ENCODE measurements around the gene FIS1.

The FIS1 gene

DNA sequence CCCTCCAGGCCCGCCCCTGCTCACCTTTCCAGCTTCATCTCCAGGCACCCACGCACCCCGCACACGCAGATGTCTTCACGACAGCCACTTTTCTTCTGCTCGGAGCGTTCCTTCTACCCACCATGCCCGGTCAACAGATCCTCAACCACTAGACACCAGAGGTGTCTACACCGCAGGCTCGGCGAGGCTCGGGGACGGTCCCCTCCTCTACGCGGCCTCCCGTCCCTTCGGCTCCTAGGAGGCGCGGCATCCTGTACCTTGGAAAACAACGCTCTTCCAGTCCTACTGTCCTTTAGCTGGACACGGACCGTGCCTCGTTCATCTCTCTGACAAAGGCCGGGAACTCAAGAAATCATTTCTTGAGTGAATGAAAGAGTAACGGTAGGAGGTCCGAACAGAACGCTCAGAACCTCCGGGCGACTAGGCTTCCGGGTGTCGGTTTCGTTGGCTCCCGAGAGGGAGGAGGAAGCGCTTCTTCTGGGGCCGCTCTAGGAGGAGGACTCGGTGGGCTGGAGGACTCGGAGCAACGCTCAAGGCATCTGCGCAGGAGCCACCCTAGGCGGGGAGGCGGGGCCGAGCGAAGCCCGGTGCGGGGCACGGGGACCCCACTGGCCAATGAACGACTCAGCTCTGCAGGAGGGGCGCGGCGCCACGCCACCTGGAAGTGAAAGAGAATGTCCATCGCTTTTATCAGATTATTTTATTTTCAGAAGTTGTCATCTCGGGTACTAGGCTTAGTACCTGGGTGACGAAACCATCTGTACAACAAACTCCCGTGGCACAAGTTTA is 7.2 kb upstream of the FIS1 start:
- TF ChIP-seq, protein P1, sequence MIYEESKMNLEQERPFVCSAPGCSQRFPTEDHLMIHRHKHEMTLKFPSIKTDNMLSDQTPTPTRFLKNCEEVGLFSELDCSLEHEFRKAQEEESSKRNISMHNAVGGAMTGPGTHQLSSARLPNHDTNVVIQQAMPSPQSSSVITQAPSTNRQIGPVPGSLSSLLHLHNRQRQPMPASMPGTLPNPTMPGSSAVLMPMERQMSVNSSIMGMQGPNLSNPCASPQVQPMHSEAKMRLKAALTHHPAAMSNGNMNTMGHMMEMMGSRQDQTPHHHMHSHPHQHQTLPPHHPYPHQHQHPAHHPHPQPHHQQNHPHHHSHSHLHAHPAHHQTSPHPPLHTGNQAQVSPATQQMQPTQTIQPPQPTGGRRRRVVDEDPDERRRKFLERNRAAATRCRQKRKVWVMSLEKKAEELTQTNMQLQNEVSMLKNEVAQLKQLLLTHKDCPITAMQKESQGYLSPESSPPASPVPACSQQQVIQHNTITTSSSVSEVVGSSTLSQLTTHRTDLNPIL (CRISPR knock-in tag; IDR thresholded peaks at IDR 0.05; ENCODE audit: low read depth) = no peak
- TF ChIP-seq TSHZ2 (CRISPR knock-in tag; IDR thresholded peaks at IDR 0.05) = 0 out of 2 replicates have a peak, but pooled peaks have one; percentile 48
- peak; percentile 100 for ATAC-seq

DNA sequence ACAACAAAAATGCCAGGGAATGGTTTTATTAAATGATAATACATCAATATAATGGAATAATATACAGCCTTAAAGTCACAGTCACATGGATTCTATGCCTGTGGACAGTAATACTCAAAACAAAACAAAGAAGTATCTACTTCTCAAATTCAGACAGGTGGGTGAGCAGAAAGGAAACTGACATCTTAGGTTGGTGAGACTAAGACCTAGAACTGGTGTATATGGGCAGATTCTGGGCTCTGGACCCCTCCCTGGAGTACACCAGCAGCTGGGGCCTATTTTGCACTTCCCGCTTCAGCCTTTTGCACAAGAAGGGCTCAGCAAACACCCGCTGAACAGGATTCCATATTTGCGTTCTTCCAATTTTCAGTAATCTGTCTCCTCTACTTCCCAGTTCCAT is 5.4 kb upstream of the FIS1 start:
- ATAC-seq = no peak
- TF ChIP-seq OSR1 (CRISPR knock-in tag; IDR thresholded peaks at IDR 0.05) (no peak), ZFP30 (CRISPR knock-in tag; IDR thresholded peaks at IDR 0.05) (no peak), ZNF70 (CRISPR knock-in tag; IDR thresholded peaks at IDR 0.05) (no peak), ARNTL (CRISPR knock-in tag; IDR thresholded peaks at IDR 0.05; ENCODE audit: borderline replicate concordance, low read depth) (no peak), RARB (CRISPR knock-in tag; IDR thresholded peaks at IDR 0.05) (no peak), TSHZ2 (CRISPR knock-in tag; IDR thresholded peaks at IDR 0.05) (no peak), SNAI2 (CRISPR knock-in tag; IDR thresholded peaks at IDR 0.05) (no peak), ZFP3 (CRISPR knock-in tag; IDR thresholded peaks at IDR 0.05) (no peak), PATZ1 (CRISPR knock-in tag; IDR thresholded peaks at IDR 0.05; ENCODE audit: borderline replicate concordance) (no peak), ZC3H10 (CRISPR knock-in tag; IDR thresholded peaks at IDR 0.05) (no peak), PPARA (CRISPR knock-in tag; IDR thresholded peaks at IDR 0.05; ENCODE audit: borderline replicate concordance) (no peak)
- TF ChIP-seq, protein P1 (CRISPR knock-in tag; IDR thresholded peaks at IDR 0.05; ENCODE audit: low read depth) = no peak

DNA sequence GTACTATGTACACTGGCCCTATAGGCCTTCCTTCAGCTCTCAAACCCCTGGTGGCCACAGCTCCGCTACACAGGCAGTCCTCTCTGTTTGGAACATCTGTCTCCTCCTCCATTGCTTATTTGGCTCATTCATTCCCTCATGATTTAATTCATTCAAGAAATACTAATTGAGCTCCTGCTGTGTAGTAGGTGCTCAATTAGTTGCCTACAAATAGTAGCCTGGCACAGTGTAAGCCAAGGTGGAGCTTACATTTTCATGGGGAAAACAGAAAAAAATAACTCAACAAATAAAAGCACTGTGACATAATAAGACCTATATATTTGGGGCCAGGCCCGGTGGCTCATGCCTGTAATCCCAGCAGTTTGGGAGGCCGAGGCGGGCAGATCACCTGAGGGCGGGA is 3.4 kb upstream of the FIS1 start:
- no peak for ATAC-seq
- no peak for TF ChIP-seq ISL1 (CRISPR knock-in tag; IDR thresholded peaks at IDR 0.05)
- no peak for TF ChIP-seq BACH2 (CRISPR knock-in tag; IDR thresholded peaks at IDR 0.05; ENCODE audit: borderline replicate concordance)
- no peak for TF ChIP-seq ZNF565 (CRISPR knock-in tag; conservative IDR thresholded peaks at IDR 0.05; ENCODE audit: low read depth)
- TF ChIP-seq ARNTL (CRISPR knock-in tag; IDR thresholded peaks at IDR 0.05; ENCODE audit: borderline replicate concordance, low read depth) = no peak
- TF ChIP-seq SNAI2 (CRISPR knock-in tag; IDR thresholded peaks at IDR 0.05) = no peak

DNA sequence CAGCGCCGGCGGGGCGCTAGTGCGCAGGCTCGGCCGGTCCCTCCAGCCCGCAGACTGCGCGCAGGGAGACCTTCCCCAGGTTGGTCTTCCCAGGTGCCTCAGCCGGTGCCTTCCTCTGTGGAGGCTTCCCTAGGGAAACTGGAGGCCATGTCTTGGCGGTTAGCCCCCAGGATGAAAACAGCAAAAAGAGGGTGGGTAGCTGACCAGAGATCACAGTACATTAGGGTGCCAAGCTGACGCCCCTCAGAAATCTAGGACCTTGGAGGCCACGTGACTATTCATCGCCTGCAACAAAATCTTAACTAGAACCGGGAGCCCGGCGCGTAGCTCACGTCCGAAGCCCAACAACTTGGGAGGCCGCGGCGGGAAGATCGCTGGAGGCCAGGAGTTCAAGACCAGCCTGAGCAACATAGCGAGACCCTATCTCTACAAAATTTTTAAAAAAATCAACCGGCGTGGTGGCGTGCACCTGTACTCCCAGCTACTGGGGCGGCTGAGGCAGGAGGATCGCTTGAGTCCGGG is 327 bp upstream of the FIS1 start:
- ATAC-seq = no peak; the same call in 1 of the 3 replicates
- TF ChIP-seq RARB (CRISPR knock-in tag; IDR thresholded peaks at IDR 0.05) (no peak), ZFP3 (CRISPR knock-in tag; IDR thresholded peaks at IDR 0.05) (peak; percentile 69; the same call in 1 of the 2 replicates)
